IPS DF 6.9 (cell line): ENCODE measurements around the gene SLC52A3.

ENCODE experiments used
- DNase-seq: peaks from one replicate; pipeline ENCODE4 v3.0.0-alpha.2; 2013; ENCODE audit warnings: low read depth, low spot score
- H3K27ac ChIP-seq: one replicate; pipeline ENCODE4 v1.5.1; 2013; ENCODE audit warnings: low read length, control low read depth
- H3K27me3 ChIP-seq: 2 replicates; pipeline ENCODE4 v1.6.1; 2013; ENCODE audit warnings: mild to moderate bottlenecking, low read length; ENCODE audit not compliant: control insufficient read depth, insufficient read depth
- H3K36me3 ChIP-seq: 2 replicates; pipeline ENCODE4 v1.6.1; 2013; ENCODE audit warnings: low read length; ENCODE audit not compliant: control insufficient read depth, insufficient read depth
- H3K4me1 ChIP-seq: 2 replicates; pipeline ENCODE4 v1.6.1; 2013; ENCODE audit warnings: low read length; ENCODE audit not compliant: control insufficient read depth, insufficient read depth
- H3K4me3 ChIP-seq: 2 replicates; pipeline ENCODE4 v1.5.1; 2013; ENCODE audit warnings: mild to moderate bottlenecking, low read length
- H3K9me3 ChIP-seq: 2 replicates; pipeline ENCODE4 v1.6.1; 2013; ENCODE audit warnings: low read length, inconsistent platforms; ENCODE audit not compliant: control insufficient read depth, insufficient read depth
- WGBS: extraction: QIAGEN DNeasy Blood & Tissue Kit; methylation state at CpG from one replicate; pipeline ENCODE4 v1.1.7; 2013; ENCODE audit warnings: mixed read lengths, missing lambda C conversion rate; ENCODE audit not compliant: insufficient read length, insufficient coverage; 5-methylcytosine and 5-hydroxymethylcytosine counted together

Gene SLC52A3

DNA sequence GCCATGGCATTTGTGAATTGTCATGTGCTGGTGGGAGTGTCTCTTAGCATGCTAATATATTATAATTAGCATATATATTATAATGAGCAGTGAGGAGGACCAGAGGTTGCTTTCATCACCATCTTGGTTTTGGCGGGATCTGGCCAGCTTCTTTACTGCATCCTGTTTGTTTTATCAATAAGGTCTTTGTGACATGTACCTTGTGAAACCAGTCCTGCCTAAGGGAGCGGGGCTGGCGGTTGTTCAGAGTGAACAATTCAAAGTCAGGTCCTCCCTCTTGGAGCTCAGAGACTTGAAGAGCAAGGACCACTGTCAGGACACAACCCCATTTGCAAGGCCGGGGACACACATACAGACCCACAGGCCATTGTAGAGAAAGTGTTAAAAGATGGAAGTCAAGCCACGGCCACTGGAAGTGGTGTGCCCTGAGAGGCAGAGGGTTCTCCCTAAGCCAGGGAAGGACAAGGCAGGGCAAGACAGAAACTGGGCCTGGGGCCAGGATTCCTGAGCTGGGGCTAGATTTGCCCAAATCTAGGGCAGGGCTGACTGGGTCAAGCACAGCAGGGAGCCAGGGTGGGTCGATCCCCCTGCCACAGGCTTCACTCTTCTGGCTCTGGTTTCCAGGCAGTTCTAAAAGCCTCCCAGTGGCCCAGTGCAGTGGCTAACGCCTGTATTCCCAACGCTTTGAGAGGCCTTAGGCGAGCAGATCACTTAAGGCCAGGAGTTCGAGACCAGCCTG, 14.2 kb downstream of the SLC52A3 start:
- Histone ChIP-seq H3K4me1 (no peaks in the 10 kb centered on the region), H3K9me3 (no peaks in the 10 kb centered on the region), H3K36me3 (no peaks in the 10 kb centered on the region), H3K27me3 (no peaks in the 10 kb centered on the region), H3K27ac (no peak overlapping the region), H3K4me3 (no peak overlapping the region)
- no CpG with 5 or more reads among the region's 10 CpGs for WGBS
- DNase-seq: no peak

DNA sequence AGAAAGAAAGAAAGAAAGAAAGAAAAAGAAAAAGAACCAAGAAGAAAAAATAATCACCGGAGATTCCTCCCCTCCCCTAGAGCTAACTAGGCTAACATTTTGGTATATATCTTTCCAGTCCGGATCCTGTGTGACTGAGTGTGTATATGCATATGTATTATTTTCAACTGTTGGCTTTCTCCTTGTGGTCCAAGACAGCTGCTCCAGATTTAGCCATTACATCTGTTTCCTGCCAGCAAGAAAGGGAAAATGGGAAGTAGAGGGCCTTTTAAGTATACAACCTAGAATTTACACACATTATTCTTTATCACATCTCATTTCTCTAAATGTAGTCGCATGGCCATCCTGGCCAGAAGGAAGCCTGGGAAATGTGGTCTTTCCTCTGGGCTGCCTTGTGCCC, 15.2 kb downstream of the SLC52A3 start:
- no CpG with 5 or more reads among the region's 3 CpGs for WGBS
- H3K36me3 ChIP-seq: no peaks in the 10 kb centered on the region
- no peaks in the 10 kb centered on the region for H3K9me3 ChIP-seq
- H3K4me3 ChIP-seq: no peak overlapping the region
- no peaks in the 10 kb centered on the region for H3K4me1 ChIP-seq
- no peak for DNase-seq
- H3K27me3 ChIP-seq: no peaks in the 10 kb centered on the region
- H3K27ac ChIP-seq: no peak overlapping the region

DNA sequence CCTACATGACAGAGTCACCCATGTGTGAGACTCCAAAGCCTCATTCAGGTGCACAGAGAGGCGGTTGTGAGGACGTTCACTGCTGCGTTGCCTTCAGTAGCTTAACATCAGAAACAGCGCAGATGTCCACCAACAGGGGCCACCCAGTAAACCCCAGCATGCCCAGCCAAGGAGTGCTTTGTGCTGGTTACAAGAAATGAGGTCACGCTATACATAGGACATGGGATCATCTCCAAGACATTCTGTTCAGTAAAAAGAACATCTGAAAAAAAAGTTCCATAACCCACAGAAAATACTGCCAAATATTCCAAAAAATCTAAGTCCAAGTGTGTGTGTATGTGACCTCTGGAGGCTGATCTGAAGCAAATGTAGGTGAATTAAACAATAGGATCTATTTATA, 16.0 kb downstream of the SLC52A3 start:
- DNase-seq: no peak
- no peaks in the 10 kb centered on the region for H3K36me3 ChIP-seq
- no CpG with 5 or more reads among the region's 5 CpGs for WGBS

DNA sequence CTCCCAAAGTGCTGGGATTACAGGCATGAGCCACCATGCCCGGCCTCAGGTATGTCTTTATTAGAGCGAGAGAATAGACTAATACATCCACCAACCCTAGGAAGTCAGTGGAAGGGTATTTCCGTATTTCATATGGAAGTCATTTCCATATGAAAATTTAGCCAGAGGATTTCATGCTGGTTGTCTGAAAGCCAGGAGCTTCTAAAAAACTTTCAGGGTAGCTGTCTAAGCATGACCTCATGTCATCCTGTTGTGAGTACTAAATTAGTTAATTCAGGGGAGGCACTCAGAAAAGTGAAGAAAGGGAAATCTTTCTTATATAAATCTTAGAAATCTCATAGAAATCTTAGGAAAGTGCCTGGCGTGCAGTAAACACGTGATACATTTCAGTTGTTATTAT, 16.5 kb downstream of the SLC52A3 start:
- H3K36me3 ChIP-seq: no peaks in the 10 kb centered on the region
- DNase-seq: no peak
- H3K9me3 ChIP-seq: no peaks in the 10 kb centered on the region
- no peaks in the 10 kb centered on the region for H3K4me1 ChIP-seq
- no peaks in the 10 kb centered on the region for H3K27me3 ChIP-seq
- WGBS: no CpG with 5 or more reads among the region's 5 CpGs
- no peak overlapping the region for H3K4me3 ChIP-seq
- H3K27ac ChIP-seq: no peak overlapping the region

More for the DNA sequence above, 16.0 kb downstream of the SLC52A3 start:
- Histone ChIP-seq H3K4me3 (no peak overlapping the region), H3K4me1 (no peaks in the 10 kb centered on the region), H3K9me3 (no peaks in the 10 kb centered on the region), H3K27me3 (no peaks in the 10 kb centered on the region), H3K27ac (no peak overlapping the region)

DNA sequence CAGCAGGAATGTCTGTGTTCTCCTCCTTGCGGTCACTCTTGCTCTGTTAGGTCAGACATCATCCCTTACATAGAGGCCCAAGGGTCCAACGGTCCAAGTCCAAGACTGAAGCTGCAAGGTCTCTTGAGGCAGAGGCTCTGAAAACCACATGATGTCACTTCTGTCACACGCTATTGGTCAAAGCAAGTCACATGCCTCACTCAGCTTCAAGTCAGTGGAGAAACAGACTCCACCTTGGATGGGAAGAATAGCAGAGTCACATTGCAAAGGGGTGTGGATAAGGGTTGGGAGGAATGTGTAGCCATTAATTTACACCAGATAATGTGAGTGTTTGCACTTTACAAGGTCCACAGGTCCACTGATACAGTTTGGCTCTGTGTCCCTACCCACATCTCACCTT, 17.5 kb downstream of the SLC52A3 start:
- no peaks in the 10 kb centered on the region for H3K4me1 ChIP-seq
- no CpG with 5 or more reads among the region's 3 CpGs for WGBS
- no peaks in the 10 kb centered on the region for H3K9me3 ChIP-seq
- H3K27ac ChIP-seq: no peak overlapping the region
- no peaks in the 10 kb centered on the region for H3K36me3 ChIP-seq
- no peaks in the 10 kb centered on the region for H3K27me3 ChIP-seq
- DNase-seq: no peak
- H3K4me3 ChIP-seq: no peak overlapping the region

DNA sequence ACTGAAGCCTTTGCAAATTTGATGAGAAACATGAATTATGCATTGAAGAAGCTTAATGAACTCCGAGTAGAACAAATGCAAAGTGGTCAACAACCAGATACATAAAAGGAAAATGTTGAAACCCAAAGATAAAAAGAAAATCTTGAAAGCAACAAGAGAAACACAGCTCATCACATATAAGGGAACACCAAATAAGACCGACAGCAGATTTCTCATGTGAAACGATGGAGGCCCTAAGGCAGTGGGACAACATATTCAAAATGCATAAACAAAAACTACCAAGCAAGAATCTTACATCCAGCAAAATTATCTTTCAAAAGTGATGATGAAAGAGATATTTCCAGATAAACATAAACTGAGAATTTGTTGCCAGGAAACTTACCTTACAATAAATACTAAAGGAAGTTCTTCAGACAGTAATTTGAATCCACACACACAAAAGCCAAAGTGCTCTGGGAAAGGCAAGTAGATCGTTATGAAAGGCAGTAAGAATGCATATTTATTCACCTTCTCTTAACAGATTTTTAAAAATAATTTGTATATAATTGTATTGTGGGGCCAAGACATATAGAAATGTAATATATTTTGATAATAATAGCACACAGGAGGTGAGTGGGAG, 22.5 kb downstream of the SLC52A3 start:
- Histone ChIP-seq H3K27ac (no peak overlapping the region), H3K36me3 (no peaks in the 10 kb centered on the region), H3K27me3 (no peaks in the 10 kb centered on the region), H3K9me3 (no peaks in the 10 kb centered on the region; the same call in 1 of the 2 replicates), H3K4me3 (no peak overlapping the region), H3K4me1 (no peaks in the 10 kb centered on the region)
- no peak for DNase-seq
- no CpG with 5 or more reads among the region's 4 CpGs for WGBS

DNA sequence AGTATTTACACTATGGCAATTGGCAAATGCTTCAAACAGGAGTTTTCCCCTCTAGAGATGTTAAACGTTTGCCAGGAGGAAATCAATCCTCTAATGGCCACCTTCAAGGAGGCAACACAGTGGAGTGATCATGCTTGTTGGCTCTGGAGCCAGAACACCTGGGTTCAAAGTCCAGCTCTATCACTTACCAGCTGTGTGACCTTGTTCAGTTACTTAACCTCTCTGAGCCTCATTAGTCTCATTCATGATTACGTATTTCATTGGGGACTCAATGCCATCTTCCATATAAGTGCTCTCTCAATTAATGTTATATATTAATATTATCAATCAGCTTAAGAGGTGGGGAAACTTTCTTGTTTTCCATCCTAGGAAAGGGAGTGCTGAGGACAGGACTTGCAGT, 26.1 kb downstream of the SLC52A3 start:
- Histone ChIP-seq H3K9me3 (no peaks in the 10 kb centered on the region; the same call in 1 of the 2 replicates), H3K4me1 (no peaks in the 10 kb centered on the region), H3K27ac (no peak overlapping the region), H3K36me3 (no peaks in the 10 kb centered on the region), H3K27me3 (no peaks in the 10 kb centered on the region), H3K4me3 (no peak overlapping the region)
- no CpG with 5 or more reads among the region's 2 CpGs for WGBS
- DNase-seq: no peak

DNA sequence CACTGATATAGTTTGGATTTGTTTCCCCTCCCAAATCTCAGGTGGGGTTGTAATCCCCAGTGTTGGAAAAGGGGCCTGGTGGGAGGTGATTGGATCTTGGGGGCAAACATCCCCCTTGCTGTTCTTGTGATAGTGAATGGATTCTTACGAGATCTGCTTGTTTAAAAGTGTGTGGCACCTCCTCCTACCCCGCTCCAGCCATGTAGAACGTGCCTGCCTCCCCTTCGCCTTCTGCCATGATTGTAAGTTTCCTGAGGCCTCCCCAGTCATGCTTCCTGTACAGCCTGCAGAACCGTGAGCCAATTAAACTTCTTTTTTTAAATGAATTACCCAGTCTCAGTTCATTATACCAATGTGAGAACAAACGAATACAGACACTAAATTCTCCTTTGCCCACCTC, 26.7 kb downstream of the SLC52A3 start:
- WGBS: no CpG with 5 or more reads among the region's 6 CpGs
- Histone ChIP-seq H3K4me1 (no peaks in the 10 kb centered on the region), H3K27ac (no peak overlapping the region), H3K9me3 (no peaks in the 10 kb centered on the region; the same call in 1 of the 2 replicates), H3K4me3 (no peak overlapping the region), H3K36me3 (no peaks in the 10 kb centered on the region), H3K27me3 (no peaks in the 10 kb centered on the region)
- no peak for DNase-seq

DNA sequence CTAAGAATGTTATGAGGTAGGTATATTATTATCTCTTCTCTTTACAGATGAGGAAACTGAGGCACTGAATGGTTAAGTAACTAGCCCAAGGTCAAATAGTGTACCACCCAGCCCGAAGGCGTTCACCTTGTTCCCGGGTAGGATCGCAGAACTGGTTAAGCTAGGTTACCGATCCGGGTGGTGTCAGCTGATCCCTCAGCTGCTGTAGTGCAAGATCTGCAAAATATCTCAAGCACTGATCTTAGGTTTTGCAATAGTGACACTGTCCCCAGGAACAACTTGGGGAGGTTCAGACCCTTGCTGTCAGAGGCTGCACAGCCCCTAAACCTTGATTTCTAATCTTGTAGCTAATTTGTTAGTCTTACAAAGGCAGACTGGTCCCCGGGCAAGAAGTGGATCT, 28.1 kb downstream of the SLC52A3 start:
- H3K4me3 ChIP-seq: no peak overlapping the region
- no peaks in the 10 kb centered on the region for H3K4me1 ChIP-seq
- H3K27ac ChIP-seq: no peak overlapping the region
- H3K9me3 ChIP-seq: no peaks in the 10 kb centered on the region; the same call in 1 of the 2 replicates
- H3K27me3 ChIP-seq: no peaks in the 10 kb centered on the region
- WGBS: no CpG with 5 or more reads among the region's 7 CpGs
- no peak for DNase-seq
- H3K36me3 ChIP-seq: no peaks in the 10 kb centered on the region

DNA sequence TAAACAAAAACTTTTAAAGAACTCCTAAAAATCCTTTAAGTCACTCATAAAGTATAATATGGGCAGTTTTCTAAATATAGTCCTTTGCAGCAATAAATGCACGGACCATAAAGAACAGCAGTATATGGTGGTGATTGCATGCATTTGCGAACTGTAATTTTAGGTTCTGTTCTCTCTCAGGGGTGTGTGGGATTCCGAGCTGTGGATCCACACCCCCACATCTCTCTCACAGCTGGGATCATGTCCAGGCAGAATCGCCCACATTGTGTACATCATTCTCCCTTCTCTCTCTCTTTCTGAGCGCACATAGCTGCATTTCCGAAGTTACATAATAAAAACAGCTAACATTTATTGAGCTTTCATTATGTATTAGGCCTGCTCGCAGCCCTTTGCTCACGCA, 28.6 kb downstream of the SLC52A3 start:
- Histone ChIP-seq H3K27ac (no peak overlapping the region), H3K36me3 (no peaks in the 10 kb centered on the region), H3K9me3 (no peaks in the 10 kb centered on the region; the same call in 1 of the 2 replicates), H3K4me1 (no peaks in the 10 kb centered on the region), H3K4me3 (no peak overlapping the region), H3K27me3 (no peaks in the 10 kb centered on the region)
- DNase-seq: no peak
- no CpG with 5 or more reads among the region's 8 CpGs for WGBS

DNA sequence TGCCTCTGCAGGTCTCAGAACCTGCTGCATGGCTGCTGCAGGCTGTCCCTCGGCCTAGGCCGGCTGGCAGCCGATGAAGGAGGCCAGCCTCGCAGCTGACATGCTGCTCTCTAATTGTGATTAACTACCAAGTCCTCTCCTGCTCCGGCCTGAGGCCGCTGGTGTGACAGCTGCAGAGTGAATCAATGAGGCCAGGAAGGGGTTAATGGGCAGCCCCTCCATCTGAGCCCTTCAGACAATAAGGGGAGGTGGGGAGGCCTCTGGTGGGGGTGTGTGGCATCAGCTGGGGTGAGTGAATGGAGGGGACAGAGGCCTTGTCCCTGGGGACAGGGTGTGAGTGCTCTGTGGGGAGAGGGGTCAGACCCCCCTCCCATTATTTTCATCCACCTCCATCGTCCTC, 34.4 kb downstream of the SLC52A3 start:
- no peak overlapping the region for H3K4me3 ChIP-seq
- WGBS: no CpG with 5 or more reads among the region's 7 CpGs
- DNase-seq: no peak
- H3K27ac ChIP-seq: no peak overlapping the region
- H3K36me3 ChIP-seq: no peaks in the 10 kb centered on the region
- no peaks in the 10 kb centered on the region for H3K9me3 ChIP-seq
- H3K4me1 ChIP-seq: no peaks in the 10 kb centered on the region
- no peaks in the 10 kb centered on the region for H3K27me3 ChIP-seq
